ENCODE data around the gene PCDHGA1. TPM values are rescaled to one million over a fixed set of nuclear protein-coding genes. Genes with fewer than 3 reads are reported as not detected.
A peak's percentile ranks its signal among the peaks of the same experiment; 100 is the strongest.
"Not testable (repeated sequence)": the region's sequence is repeated elsewhere in the genome, so short reads cannot be mapped to it uniquely, and the experiment has no call there.

PCDHGA1 gene
- total RNA-seq, 1 experiment from 2014 or later: 0.35 TPM

GRCh38 chr5:141313711-141314110, 16.6 kb upstream of the PCDHGA1 start:
- POLR2A ChIA-PET: no interaction called here
- no peaks in the 10 kb centered on the region for H3K4me1 Mint-ChIP-seq (ENCODE audit: insufficient read depth, unreplicated experiment)
- peaks cover 66% of the 10 kb centered on the region for H3K36me3 Mint-ChIP-seq (ENCODE audit: insufficient read depth, unreplicated experiment)
- intact Hi-C loops (cut with micrococcal nuclease): no loop called here
- H3K4me3 Mint-ChIP-seq (ENCODE audit: unreplicated experiment): no peak overlapping the region
- peaks cover 58% of the 10 kb centered on the region for H3K9me3 Mint-ChIP-seq (ENCODE audit: unreplicated experiment)
- BruUV-seq (replicated peaks): no TSS peak
- no peak overlapping the region for H3K27ac Mint-ChIP-seq (ENCODE audit: low read depth, unreplicated experiment)
- CTCF ChIA-PET: interaction anchor here (0.6 kb wide), 1 partner anchor 211 kb away, joined by 3 read pairs; no protein-coding TSS in a partner anchor
- TF ChIP-seq, protein P1, sequence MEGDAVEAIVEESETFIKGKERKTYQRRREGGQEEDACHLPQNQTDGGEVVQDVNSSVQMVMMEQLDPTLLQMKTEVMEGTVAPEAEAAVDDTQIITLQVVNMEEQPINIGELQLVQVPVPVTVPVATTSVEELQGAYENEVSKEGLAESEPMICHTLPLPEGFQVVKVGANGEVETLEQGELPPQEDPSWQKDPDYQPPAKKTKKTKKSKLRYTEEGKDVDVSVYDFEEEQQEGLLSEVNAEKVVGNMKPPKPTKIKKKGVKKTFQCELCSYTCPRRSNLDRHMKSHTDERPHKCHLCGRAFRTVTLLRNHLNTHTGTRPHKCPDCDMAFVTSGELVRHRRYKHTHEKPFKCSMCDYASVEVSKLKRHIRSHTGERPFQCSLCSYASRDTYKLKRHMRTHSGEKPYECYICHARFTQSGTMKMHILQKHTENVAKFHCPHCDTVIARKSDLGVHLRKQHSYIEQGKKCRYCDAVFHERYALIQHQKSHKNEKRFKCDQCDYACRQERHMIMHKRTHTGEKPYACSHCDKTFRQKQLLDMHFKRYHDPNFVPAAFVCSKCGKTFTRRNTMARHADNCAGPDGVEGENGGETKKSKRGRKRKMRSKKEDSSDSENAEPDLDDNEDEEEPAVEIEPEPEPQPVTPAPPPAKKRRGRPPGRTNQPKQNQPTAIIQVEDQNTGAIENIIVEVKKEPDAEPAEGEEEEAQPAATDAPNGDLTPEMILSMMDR (IDR thresholded peaks at IDR 0.05; ENCODE audit: unreplicated experiment): no peak
- DNase-seq (ENCODE audit: unreplicated experiment): no peak
- H3K27me3 Mint-ChIP-seq (ENCODE audit: insufficient read depth, unreplicated experiment): no peaks in the 10 kb centered on the region

GRCh38 chr5:141316963-141317362, 13.4 kb upstream of the PCDHGA1 start:
- Mint-ChIP-seq H3K9me3 (ENCODE audit: unreplicated experiment) (peaks cover 51% of the 10 kb centered on the region), H3K4me1 (ENCODE audit: insufficient read depth, unreplicated experiment) (peaks cover 14% of the 10 kb centered on the region), H3K36me3 (ENCODE audit: insufficient read depth, unreplicated experiment) (peaks cover 81% of the 10 kb centered on the region)
- DNase-seq (ENCODE audit: unreplicated experiment); H3K27me3 Mint-ChIP-seq (ENCODE audit: insufficient read depth, unreplicated experiment); intact Hi-C loops (cut with micrococcal nuclease); H3K4me3 Mint-ChIP-seq (ENCODE audit: unreplicated experiment); POLR2A ChIA-PET; H3K27ac Mint-ChIP-seq (ENCODE audit: low read depth, unreplicated experiment); BruUV-seq (replicated peaks): not testable (repeated sequence)
- CTCF ChIA-PET: interaction anchor here (0.6 to 4.8 kb wide), 4 partner anchors 23 to 94 kb away, joined by 3 to 49 read pairs (median 4); partner anchors contain the start of gene PCDHB14

- Mint-ChIP-seq H3K36me3 (ENCODE audit: insufficient read depth, unreplicated experiment) (peaks cover 66% of the 10 kb centered on the region), H3K27me3 (ENCODE audit: insufficient read depth, unreplicated experiment) (no peaks in the 10 kb centered on the region), H3K9me3 (ENCODE audit: unreplicated experiment) (peaks cover 41% of the 10 kb centered on the region), H3K27ac (ENCODE audit: low read depth, unreplicated experiment) (no peak overlapping the region), H3K4me1 (ENCODE audit: insufficient read depth, unreplicated experiment) (peaks cover 14% of the 10 kb centered on the region), H3K4me3 (ENCODE audit: unreplicated experiment) (peak overlapping the region; percentile 99)
- no TSS peak for BruUV-seq (replicated peaks)
- CTCF ChIA-PET: interaction anchor here (0.6 to 4.8 kb wide), 29 partner anchors 9 to 1078 kb away, joined by 3 to 56 read pairs (median 7); partner anchors contain the start of genes PCDHB10, PCDHB11, PCDHB14 and PCDHGA1
- TF ChIP-seq, protein P1 (IDR thresholded peaks at IDR 0.05; ENCODE audit: unreplicated experiment): no peak
- DNase-seq (ENCODE audit: unreplicated experiment): no peak
- POLR2A ChIA-PET: interaction anchor here (1.3 to 5.0 kb wide), 7 partner anchors 16 to 239 kb away, joined by 3 to 60 read pairs (median 10); partner anchors contain the start of genes PCDHB15, PCDHGB3 and PCDHGC3
- intact Hi-C loops (cut with micrococcal nuclease): no loop called here
Measured at GRCh38 chr5:141319202-141319601, 11.1 kb upstream of the PCDHGA1 start.

DNA sequence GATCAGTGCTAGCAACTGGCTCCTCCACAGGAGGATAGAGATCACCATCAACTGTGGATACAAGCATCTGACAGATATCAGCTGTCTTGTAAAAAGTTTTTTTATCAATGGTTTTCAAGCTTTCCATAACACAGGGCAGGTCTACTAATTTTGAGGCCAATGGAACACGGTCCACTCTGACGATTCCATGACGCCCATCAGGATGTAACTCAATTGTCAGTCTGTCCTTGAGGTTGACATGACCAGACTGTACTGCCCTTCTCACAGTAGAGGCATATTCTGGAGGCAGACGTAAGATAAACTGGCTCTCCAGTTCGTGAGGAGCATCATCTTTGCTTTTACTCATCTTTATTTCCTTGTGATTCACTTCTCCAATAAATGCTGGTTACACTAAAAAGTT, 10.6 kb upstream of the PCDHGA1 start:
- Mint-ChIP-seq H3K27me3 (ENCODE audit: insufficient read depth, unreplicated experiment) (no peaks in the 10 kb centered on the region), H3K4me3 (ENCODE audit: unreplicated experiment) (peak overlapping the region; percentile 99), H3K36me3 (ENCODE audit: insufficient read depth, unreplicated experiment) (peaks cover 63% of the 10 kb centered on the region), H3K27ac (ENCODE audit: low read depth, unreplicated experiment) (peak overlapping the region; percentile 100), H3K9me3 (ENCODE audit: unreplicated experiment) (peaks cover 40% of the 10 kb centered on the region), H3K4me1 (ENCODE audit: insufficient read depth, unreplicated experiment) (peaks cover 14% of the 10 kb centered on the region)
- TF ChIP-seq, protein P1 (IDR thresholded peaks at IDR 0.05; ENCODE audit: unreplicated experiment): no peak
- ChIA-PET CTCF (interaction anchor here (0.6 to 4.8 kb wide), 56 partner anchors 8 to 1471 kb away, joined by 3 to 56 read pairs (median 6); partner anchors contain the start of genes PCDHB10, PCDHB11, PCDHB13 and PCDHB14), POLR2A (interaction anchor here (0.8 to 5.0 kb wide), 33 partner anchors 8 to 317 kb away, joined by 3 to 60 read pairs (median 5); partner anchors contain the start of genes DIAPH1, HDAC3, PCDHB14 and PCDHB15)
- no TSS peak for BruUV-seq (replicated peaks)
- intact Hi-C loops (cut with micrococcal nuclease): loop anchor here (1.0 kb wide), 2 partner anchors 205 to 241 kb away; no protein-coding TSS in a partner anchor
- no peak for DNase-seq (ENCODE audit: unreplicated experiment)

All from MCF 10A (cell line).